ENCODE measurements around the gene IL10RA. TPM values are rescaled to one million over a fixed set of nuclear protein-coding genes. Genes with fewer than 3 reads are reported as not detected.
A peak's percentile ranks its signal among the peaks of the same experiment; 100 is the strongest.

The IL10RA gene
- total RNA-seq, 5 donors from 2014 or later (not counting 1 experiment from before 2014, with no cell fraction given) = 195 to 450 (median 375) TPM

DNA sequence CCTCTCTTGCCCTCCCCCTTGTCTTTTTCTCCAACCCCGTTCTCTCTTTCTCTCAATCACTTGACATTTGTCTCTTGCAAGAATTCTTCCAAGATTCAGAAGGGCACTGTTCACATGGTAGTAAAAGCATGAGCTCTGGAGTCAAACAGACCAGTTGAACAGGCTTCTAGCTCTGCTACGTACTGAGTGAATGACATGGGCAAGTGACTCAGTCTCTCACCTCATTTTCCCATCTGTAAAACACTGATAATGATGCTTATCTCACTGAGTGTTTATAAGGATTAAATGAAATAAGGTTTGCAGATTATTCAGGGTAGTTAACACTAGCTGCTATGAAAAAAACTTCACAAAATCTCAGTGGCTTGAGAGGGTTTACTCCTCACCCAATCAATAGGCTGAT, 5.9 kb upstream of the IL10RA start:
- peak overlapping the region in 1 of 3 donors; percentile 46 for H3K4me3 Mint-ChIP-seq
- no peak overlapping the region for H3K27ac ChIP-seq (ENCODE audit: low read length)
- 17% methylated on average over 1 of the region's 2 CpGs for WGBS (ENCODE audit: insufficient coverage)
- peaks cover 68 to 85% (median 80%) of the 10 kb centered on the region in 3 donors for H3K4me1 Mint-ChIP-seq
- H3K27ac Mint-ChIP-seq = peak overlapping the region; percentile 80
- peaks cover 13% of the 10 kb centered on the region for H3K36me3 Mint-ChIP-seq
- no peak for DNase-seq
- ATAC-seq (replicated peaks in 1 of 4) = peak in 1 of 4 experiments; percentile 14
- H3K27me3 Mint-ChIP-seq = no peaks in the 10 kb centered on the region
- H3K9me3 ChIP-seq = no peaks in the 10 kb centered on the region
- ChIA-PET CTCF (interaction anchor here (0.5 to 1.7 kb wide), 4 partner anchors 20 to 338 kb away, joined by 3 to 5 read pairs (median 4); no protein-coding TSS in a partner anchor), POLR2A (interaction anchor here in 1 of 2 donors (0.6 kb wide), 1 partner anchor 24 kb away, joined by 6 read pairs; no protein-coding TSS in a partner anchor)
- no peak overlapping the region for H3K4me3 ChIP-seq (ENCODE audit: control insufficient read depth in 1 of 2, extremely low read depth in 1 of 2, low read length in 1 of 2)
- no peaks in the 10 kb centered on the region for H3K36me3 ChIP-seq (ENCODE audit: control insufficient read depth in 2 of 2, extremely low read depth in 1 of 2, insufficient read depth in 1 of 2, low read length in 1 of 2)
- H3K27me3 ChIP-seq (replicated peaks in 1 of 2; ENCODE audit: control insufficient read depth in 2 of 2, extremely low read depth in 1 of 2, insufficient read depth in 2 of 2, low read length in 1 of 2) = no peaks in the 10 kb centered on the region
- no peaks in the 10 kb centered on the region for H3K9me3 Mint-ChIP-seq
- H3K4me1 ChIP-seq (ENCODE audit: control insufficient read depth in 1 of 2, extremely low read depth in 1 of 2, insufficient read depth in 2 of 2, low read length in 2 of 2) = peaks cover 10 to 64% of the 10 kb centered on the region in 2 experiments

- DNase-seq (no peak), ATAC-seq (replicated peaks in 1 of 4) (no peak)
- ChIA-PET POLR2A (interaction anchor here in 1 of 2 donors (0.6 kb wide), 1 partner anchor 24 kb away, joined by 6 read pairs; no protein-coding TSS in a partner anchor), CTCF (interaction anchor here (0.5 to 1.7 kb wide), 4 partner anchors 20 to 337 kb away, joined by 3 to 5 read pairs (median 4); no protein-coding TSS in a partner anchor)
- WGBS (ENCODE audit: insufficient coverage) = no CpG with 5 or more reads among the region's 3 CpGs
- Mint-ChIP-seq H3K36me3 (peaks cover 13% of the 10 kb centered on the region), H3K27ac (peak overlapping the region; percentile 36 to 80), H3K4me3 (no peak overlapping the region), H3K9me3 (no peaks in the 10 kb centered on the region), H3K27me3 (no peaks in the 10 kb centered on the region), H3K4me1 (peaks cover 70 to 84% (median 79%) of the 10 kb centered on the region in 3 donors)
- no peaks in the 10 kb centered on the region for H3K36me3 ChIP-seq (ENCODE audit: control insufficient read depth in 2 of 2, extremely low read depth in 1 of 2, insufficient read depth in 1 of 2, low read length in 1 of 2)
- H3K9me3 ChIP-seq = no peaks in the 10 kb centered on the region
- H3K4me3 ChIP-seq (ENCODE audit: control insufficient read depth in 1 of 2, extremely low read depth in 1 of 2, low read length in 1 of 2) = no peak overlapping the region
- H3K27ac ChIP-seq (ENCODE audit: low read length) = no peak overlapping the region
- no peaks in the 10 kb centered on the region for H3K27me3 ChIP-seq (replicated peaks in 1 of 2; ENCODE audit: control insufficient read depth in 2 of 2, extremely low read depth in 1 of 2, insufficient read depth in 2 of 2, low read length in 1 of 2)
- peaks cover 10 to 68% of the 10 kb centered on the region in 2 experiments for H3K4me1 ChIP-seq (ENCODE audit: control insufficient read depth in 1 of 2, extremely low read depth in 1 of 2, insufficient read depth in 2 of 2, low read length in 2 of 2)
Measured at GRCh38 chr11:117980720-117981119, 5.5 kb upstream of the IL10RA start.

DNA sequence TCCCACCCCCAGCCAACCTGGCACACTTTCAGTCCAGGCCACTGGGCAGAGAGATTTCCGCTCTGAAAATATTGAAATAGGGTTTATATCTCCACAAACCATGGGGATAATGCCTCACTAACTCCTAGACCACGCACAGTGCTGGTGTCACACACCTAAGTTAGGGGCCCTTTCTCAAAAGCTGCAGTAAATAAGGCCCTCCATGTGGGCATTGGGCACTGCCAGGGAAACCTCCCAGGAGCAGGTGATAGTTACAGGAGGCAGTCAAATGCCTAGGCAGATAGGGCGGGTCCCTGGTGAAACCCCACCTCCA, 3.1 kb upstream of the IL10RA start:
- H3K4me1 Mint-ChIP-seq = peaks cover 66 to 73% (median 72%) of the 10 kb centered on the region in 3 donors
- DNase-seq (no peak), ATAC-seq (replicated peaks in 1 of 4) (no peak)
- Histone ChIP-seq H3K9me3 (no peaks in the 10 kb centered on the region), H3K27me3 (replicated peaks in 1 of 2; ENCODE audit: control insufficient read depth in 2 of 2, extremely low read depth in 1 of 2, insufficient read depth in 2 of 2, low read length in 1 of 2) (no peaks in the 10 kb centered on the region), H3K36me3 (ENCODE audit: control insufficient read depth in 2 of 2, extremely low read depth in 1 of 2, insufficient read depth in 1 of 2, low read length in 1 of 2) (peaks cover 4 to 8% of the 10 kb centered on the region in 2 donors), H3K27ac (ENCODE audit: low read length) (peak overlapping the region; percentile 35), H3K4me3 (ENCODE audit: control insufficient read depth in 1 of 2, extremely low read depth in 1 of 2, low read length in 1 of 2) (no peak overlapping the region), H3K4me1 (ENCODE audit: control insufficient read depth in 1 of 2, extremely low read depth in 1 of 2, insufficient read depth in 2 of 2, low read length in 2 of 2) (peaks cover 7 to 61% of the 10 kb centered on the region in 2 experiments)
- ChIA-PET CTCF (interaction anchor here in 1 of 2 donors (0.7 to 1.5 kb wide), 3 partner anchors 24 to 37 kb away, joined by 3 to 4 read pairs (median 3); no protein-coding TSS in a partner anchor), POLR2A (interaction anchor here in 1 of 2 donors (0.6 kb wide), 1 partner anchor 12 kb away, joined by 6 read pairs; no protein-coding TSS in a partner anchor)
- peak overlapping the region; percentile 88 to 96 for H3K27ac Mint-ChIP-seq
- WGBS (ENCODE audit: insufficient coverage) = 94% methylated on average over 2 of the region's 3 CpGs
- peak overlapping the region in 1 of 3 donors; percentile 35 for H3K4me3 Mint-ChIP-seq
- H3K9me3 Mint-ChIP-seq = no peaks in the 10 kb centered on the region
- no peaks in the 10 kb centered on the region for H3K27me3 Mint-ChIP-seq
- peaks cover 18% of the 10 kb centered on the region for H3K36me3 Mint-ChIP-seq

GRCh38 chr11:117984476-117984875, 1.7 kb upstream of the IL10RA start:
- no peaks in the 10 kb centered on the region for H3K9me3 ChIP-seq
- Mint-ChIP-seq H3K4me1 (peaks cover 71 to 80% (median 77%) of the 10 kb centered on the region in 3 donors), H3K27me3 (no peaks in the 10 kb centered on the region), H3K27ac (peak overlapping the region; percentile 88 to 96), H3K4me3 (peak overlapping the region; percentile 91 to 95 (median 93)), H3K9me3 (no peaks in the 10 kb centered on the region), H3K36me3 (peaks cover 31% of the 10 kb centered on the region)
- H3K4me3 ChIP-seq (ENCODE audit: control insufficient read depth in 1 of 2, extremely low read depth in 1 of 2, low read length in 1 of 2) = no peak overlapping the region
- POLR2A ChIA-PET = interaction anchor here in 1 of 2 donors (0.6 kb wide), 1 partner anchor 16 kb away, joined by 4 read pairs; no protein-coding TSS in a partner anchor
- CTCF ChIA-PET = interaction anchor here in 1 of 2 donors (1.2 to 5.0 kb wide), 2 partner anchors 9 to 32 kb away, joined by 3 to 52 read pairs; no protein-coding TSS in a partner anchor
- ATAC-seq (replicated peaks in 1 of 4) (no peak), DNase-seq (no peak)
- 83% methylated on average over 3 of the region's 4 CpGs for WGBS (ENCODE audit: insufficient coverage)
- peaks cover 12 to 21% of the 10 kb centered on the region in 2 donors for H3K36me3 ChIP-seq (ENCODE audit: control insufficient read depth in 2 of 2, extremely low read depth in 1 of 2, insufficient read depth in 1 of 2, low read length in 1 of 2)
- H3K27me3 ChIP-seq (replicated peaks in 1 of 2; ENCODE audit: control insufficient read depth in 2 of 2, extremely low read depth in 1 of 2, insufficient read depth in 2 of 2, low read length in 1 of 2) = no peaks in the 10 kb centered on the region
- peak overlapping the region; percentile 15 for H3K27ac ChIP-seq (ENCODE audit: low read length)
- H3K4me1 ChIP-seq (ENCODE audit: control insufficient read depth in 1 of 2, extremely low read depth in 1 of 2, insufficient read depth in 2 of 2, low read length in 2 of 2) = peaks cover 17 to 68% of the 10 kb centered on the region in 2 experiments

DNA sequence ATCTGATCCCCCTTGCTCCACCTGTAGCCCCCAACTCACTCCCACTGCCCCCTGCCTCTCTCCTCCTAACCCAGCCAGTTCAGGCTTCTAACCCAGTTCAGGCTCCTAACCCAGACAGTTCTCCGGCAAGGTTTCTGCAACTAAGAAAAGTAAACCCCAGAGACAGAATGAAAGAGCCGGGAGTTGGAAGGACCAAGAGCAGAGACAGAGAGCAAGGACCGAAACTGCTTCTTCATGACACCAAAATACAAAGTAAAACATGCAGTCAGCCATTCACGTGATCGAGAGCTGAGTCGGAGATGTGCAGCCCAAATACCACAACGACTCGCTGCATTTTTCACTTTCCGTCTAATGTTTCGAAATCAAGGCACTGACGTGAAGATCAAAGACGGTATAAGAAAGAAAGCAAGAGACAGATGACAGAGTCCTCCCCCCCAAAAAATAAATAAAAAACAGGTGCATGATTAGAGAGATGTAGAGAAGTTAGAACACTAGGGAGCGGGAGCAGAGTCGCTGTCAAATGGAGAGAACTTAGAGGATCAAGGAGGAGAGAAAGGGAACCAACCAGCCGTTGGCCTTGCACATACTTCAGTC, 884 bp downstream of the IL10RA start:
- Histone ChIP-seq H3K27ac (ENCODE audit: low read length) (peak overlapping the region; percentile 80), H3K4me1 (ENCODE audit: control insufficient read depth in 1 of 2, extremely low read depth in 1 of 2, insufficient read depth in 2 of 2, low read length in 2 of 2) (peaks cover 24 to 74% of the 10 kb centered on the region in 2 experiments), H3K36me3 (ENCODE audit: control insufficient read depth in 2 of 2, extremely low read depth in 1 of 2, insufficient read depth in 1 of 2, low read length in 1 of 2) (peaks cover 15 to 45% of the 10 kb centered on the region in 2 donors), H3K9me3 (no peaks in the 10 kb centered on the region), H3K4me3 (ENCODE audit: control insufficient read depth in 1 of 2, extremely low read depth in 1 of 2, low read length in 1 of 2) (peak overlapping the region; percentile 89 to 96), H3K27me3 (replicated peaks in 1 of 2; ENCODE audit: control insufficient read depth in 2 of 2, extremely low read depth in 1 of 2, insufficient read depth in 2 of 2, low read length in 1 of 2) (no peaks in the 10 kb centered on the region)
- ATAC-seq (replicated peaks in 1 of 4) = peak; percentile 44 to 69 (median 44)
- Mint-ChIP-seq H3K4me1 (peaks cover 77 to 85% (median 78%) of the 10 kb centered on the region in 3 donors), H3K4me3 (peak overlapping the region; percentile 91 to 95 (median 93)), H3K9me3 (no peaks in the 10 kb centered on the region), H3K27me3 (no peaks in the 10 kb centered on the region), H3K36me3 (peaks cover 56% of the 10 kb centered on the region), H3K27ac (peak overlapping the region; percentile 91 to 94)
- DNase-seq = peak in 34 of 35 experiments; percentile 39 to 88 (median 68)
- CTCF ChIA-PET = interaction anchor here (0.6 to 5.0 kb wide), 11 partner anchors 34 to 170 kb away, joined by 3 to 52 read pairs (median 4); no protein-coding TSS in a partner anchor
- POLR2A ChIA-PET = interaction anchor here (0.5 to 3.5 kb wide), 9 partner anchors 8 to 145 kb away, joined by 3 to 16 read pairs (median 4); no protein-coding TSS in a partner anchor
- WGBS (ENCODE audit: insufficient coverage) = 1% methylated on average over 8 of the region's 15 CpGs

DNA sequence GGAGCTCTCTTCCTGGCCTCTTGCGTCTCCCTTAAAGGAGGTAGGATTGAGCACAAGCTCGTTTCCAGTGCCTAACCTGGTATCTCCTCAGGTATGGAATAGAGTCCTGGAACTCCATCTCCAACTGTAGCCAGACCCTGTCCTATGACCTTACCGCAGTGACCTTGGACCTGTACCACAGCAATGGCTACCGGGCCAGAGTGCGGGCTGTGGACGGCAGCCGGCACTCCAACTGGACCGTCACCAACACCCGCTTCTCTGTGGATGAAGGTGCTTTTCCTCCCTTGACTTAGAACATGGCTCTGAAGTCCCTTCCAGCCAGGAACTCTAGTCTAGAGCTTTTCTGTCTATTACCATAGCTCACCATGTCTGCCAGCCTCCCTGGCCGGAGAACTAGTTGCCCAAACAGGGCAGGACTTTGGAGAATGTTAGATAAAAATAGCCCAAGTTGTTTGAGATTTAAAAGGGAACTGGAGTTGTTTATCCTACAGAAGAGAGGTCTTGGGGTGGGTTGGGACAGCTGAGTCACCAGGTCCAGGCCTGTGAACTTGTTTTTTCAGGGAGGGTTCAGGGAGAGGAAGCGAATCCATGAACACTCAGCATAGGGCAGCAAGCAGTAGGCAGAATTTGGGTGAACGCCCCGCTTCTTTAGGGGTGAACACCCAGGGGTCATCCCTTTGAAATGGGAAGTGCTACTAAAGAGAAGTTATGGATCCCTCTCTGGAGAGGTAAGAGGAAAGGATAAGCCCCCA, 3.3 kb downstream of the IL10RA start:
- DNase-seq (no peak), ATAC-seq (replicated peaks in 1 of 4) (no peak)
- Mint-ChIP-seq H3K27ac (peak overlapping the region; percentile 91 to 94), H3K4me1 (peaks cover 82 to 92% (median 82%) of the 10 kb centered on the region in 3 donors), H3K9me3 (no peaks in the 10 kb centered on the region), H3K36me3 (peaks cover 81% of the 10 kb centered on the region), H3K27me3 (no peaks in the 10 kb centered on the region), H3K4me3 (peak overlapping the region; percentile 91 to 95 (median 93))
- Histone ChIP-seq H3K27me3 (replicated peaks in 1 of 2; ENCODE audit: control insufficient read depth in 2 of 2, extremely low read depth in 1 of 2, insufficient read depth in 2 of 2, low read length in 1 of 2) (no peaks in the 10 kb centered on the region), H3K4me1 (ENCODE audit: control insufficient read depth in 1 of 2, extremely low read depth in 1 of 2, insufficient read depth in 2 of 2, low read length in 2 of 2) (peaks cover 27 to 75% of the 10 kb centered on the region in 2 experiments), H3K9me3 (no peaks in the 10 kb centered on the region), H3K27ac (ENCODE audit: low read length) (peak overlapping the region; percentile 45), H3K4me3 (ENCODE audit: control insufficient read depth in 1 of 2, extremely low read depth in 1 of 2, low read length in 1 of 2) (peak overlapping the region; percentile 25 to 96), H3K36me3 (ENCODE audit: control insufficient read depth in 2 of 2, extremely low read depth in 1 of 2, insufficient read depth in 1 of 2, low read length in 1 of 2) (peaks cover 29 to 68% of the 10 kb centered on the region in 2 donors)
- ChIA-PET POLR2A (interaction anchor here (0.6 to 3.5 kb wide), 4 partner anchors 12 to 147 kb away, joined by 3 to 16 read pairs (median 5); no protein-coding TSS in a partner anchor), CTCF (interaction anchor here (0.6 to 5.0 kb wide), 4 partner anchors 37 to 183 kb away, joined by 3 to 52 read pairs (median 21); no protein-coding TSS in a partner anchor)
- WGBS (ENCODE audit: insufficient coverage) = 89% methylated on average over 3 of the region's 13 CpGs
